Mammary epithelial cell (primary cell): ENCODE measurements around the gene SESN2.

Experiments used
- EZH2 ChIP-seq: IDR thresholded peaks from 2 replicates; pipeline ENCODE4 v1.6.1; 2012; ENCODE audit warnings: low read length, inconsistent platforms, borderline replicate concordance
- TF ChIP-seq, protein P1 (sequence below), 2 donors: IDR thresholded peaks in 1 of 2; conservative IDR thresholded peaks in 1 of 2; 2 replicates each; pipeline ENCODE4 v1.5.1; 2011 to 2012; ENCODE audit warnings: inconsistent platforms in 2 of 2, low read length in 2 of 2, mild to moderate bottlenecking in 2 of 2, control low read depth in 1 of 2, low read depth in 1 of 2; ENCODE audit not compliant: insufficient read depth in 1 of 2; ENCODE audit errors: extremely low read depth in 1 of 2

DNA sequence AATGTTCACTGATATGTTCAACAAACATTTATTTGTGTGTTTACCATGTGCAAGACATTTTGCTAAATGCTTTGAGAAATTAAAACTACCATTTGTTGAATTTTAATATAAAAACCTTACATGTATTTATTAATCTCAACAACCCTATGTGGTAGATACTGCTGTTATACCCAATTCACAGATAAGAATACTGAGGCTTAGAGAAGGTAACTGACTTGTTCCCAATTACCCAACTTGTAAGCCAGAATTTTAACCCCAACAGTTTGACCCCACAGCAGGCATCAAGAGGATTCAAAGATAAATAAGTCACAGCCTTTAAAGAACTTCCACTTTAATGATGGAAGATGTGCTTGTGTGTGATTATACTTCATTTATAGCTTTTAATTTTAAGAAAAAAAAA is 30.2 kb upstream of the SESN2 start:
- TF ChIP-seq, protein P1, sequence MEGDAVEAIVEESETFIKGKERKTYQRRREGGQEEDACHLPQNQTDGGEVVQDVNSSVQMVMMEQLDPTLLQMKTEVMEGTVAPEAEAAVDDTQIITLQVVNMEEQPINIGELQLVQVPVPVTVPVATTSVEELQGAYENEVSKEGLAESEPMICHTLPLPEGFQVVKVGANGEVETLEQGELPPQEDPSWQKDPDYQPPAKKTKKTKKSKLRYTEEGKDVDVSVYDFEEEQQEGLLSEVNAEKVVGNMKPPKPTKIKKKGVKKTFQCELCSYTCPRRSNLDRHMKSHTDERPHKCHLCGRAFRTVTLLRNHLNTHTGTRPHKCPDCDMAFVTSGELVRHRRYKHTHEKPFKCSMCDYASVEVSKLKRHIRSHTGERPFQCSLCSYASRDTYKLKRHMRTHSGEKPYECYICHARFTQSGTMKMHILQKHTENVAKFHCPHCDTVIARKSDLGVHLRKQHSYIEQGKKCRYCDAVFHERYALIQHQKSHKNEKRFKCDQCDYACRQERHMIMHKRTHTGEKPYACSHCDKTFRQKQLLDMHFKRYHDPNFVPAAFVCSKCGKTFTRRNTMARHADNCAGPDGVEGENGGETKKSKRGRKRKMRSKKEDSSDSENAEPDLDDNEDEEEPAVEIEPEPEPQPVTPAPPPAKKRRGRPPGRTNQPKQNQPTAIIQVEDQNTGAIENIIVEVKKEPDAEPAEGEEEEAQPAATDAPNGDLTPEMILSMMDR (conservative IDR thresholded peaks at IDR 0.05 in 1 of 2, IDR thresholded peaks at IDR 0.05 in 1 of 2; ENCODE audit: extremely low read depth in 1 of 2, insufficient read depth in 1 of 2, low read depth in 1 of 2, low read length in 2 of 2), result no peak
- TF ChIP-seq EZH2, result no peak
